Type B pancreatic cell (in vitro differentiated cells): Measurements from ENCODE around the gene TMEM53. TPM values are rescaled to one million over a fixed set of nuclear protein-coding genes. Genes with fewer than 3 reads are reported as not detected.

Experiments used
- DNase-seq: peaks from one replicate; pipeline ENCODE4 v3.0.0; 2021; ENCODE audit warnings: mixed read lengths; ENCODE audit not compliant: unreplicated experiment; ENCODE audit errors: extremely low spot score
- H3K27ac Mint-ChIP-seq: 2 replicates; pipeline ENCODE4 v1.8.0; 2021; ENCODE audit warnings: mild to moderate bottlenecking, mixed read lengths
- H3K27me3 Mint-ChIP-seq: 2 replicates; pipeline ENCODE4 v1.8.0; 2021; ENCODE audit warnings: mixed read lengths
- H3K36me3 Mint-ChIP-seq: 2 replicates; pipeline ENCODE4 v1.8.0; 2021; ENCODE audit warnings: mixed read lengths
- H3K4me1 Mint-ChIP-seq: one replicate; pipeline ENCODE4 v1.8.0; 2021; ENCODE audit warnings: mixed read lengths; ENCODE audit not compliant: unreplicated experiment
- H3K4me3 Mint-ChIP-seq: 2 replicates; pipeline ENCODE4 v1.8.0; 2021; ENCODE audit warnings: mild to moderate bottlenecking, mixed read lengths
- H3K9me3 Mint-ChIP-seq: 2 replicates; pipeline ENCODE4 v1.8.0; 2021; ENCODE audit warnings: mixed read lengths
- CTCF ChIP-seq: fragments of 200-600 bp; sonication (generic); conservative IDR thresholded peaks from 2 replicates; pipeline ENCODE4 v1.5.0; 2021; ENCODE audit warnings: antibody characterized with exemption, mild to moderate bottlenecking
- total RNA-seq: library from RNA; stranded (reverse); gene quantifications from 2 replicates; pipeline ENCODE4 v1.2.1, GENCODE V29; 2021; ENCODE audit warnings: low replicate concordance

The TMEM53 gene
- total RNA-seq, 1 donor from 2014 or later: 6.6 TPM

GRCh38 chr1:44681905-44682882 lies 7.9 kb upstream of the TMEM53 start:
- Mint-ChIP-seq H3K27me3 (no peaks in the 10 kb centered on the region), H3K27ac (peak overlapping the region; percentile 79), H3K4me3 (peak overlapping the region; percentile 23), H3K4me1 (peaks cover 10% of the 10 kb centered on the region), H3K9me3 (no peaks in the 10 kb centered on the region), H3K36me3 (peaks cover 12% of the 10 kb centered on the region)
- no peak for DNase-seq
- no peak for TF ChIP-seq CTCF

- Mint-ChIP-seq H3K9me3 (no peaks in the 10 kb centered on the region), H3K4me1 (peaks cover 18% of the 10 kb centered on the region), H3K4me3 (no peak overlapping the region), H3K27me3 (no peaks in the 10 kb centered on the region), H3K27ac (no peak overlapping the region), H3K36me3 (peaks cover 12% of the 10 kb centered on the region)
- no peak for DNase-seq
- TF ChIP-seq CTCF: no peak
These were observed 5.2 kb upstream of the TMEM53 start for GRCh38 chr1:44679468-44679867.

GRCh38 chr1:44678626-44679025 lies 4.3 kb upstream of the TMEM53 start:
- H3K27me3 Mint-ChIP-seq: no peaks in the 10 kb centered on the region
- H3K36me3 Mint-ChIP-seq: peaks cover 12% of the 10 kb centered on the region

GRCh38 chr1:44678120-44678519 lies 3.8 kb upstream of the TMEM53 start:
- no peak for DNase-seq
- Mint-ChIP-seq H3K4me3 (no peak overlapping the region), H3K4me1 (peaks cover 26% of the 10 kb centered on the region)

More at GRCh38 chr1:44678626-44679025, 4.3 kb upstream of the TMEM53 start:
- Mint-ChIP-seq H3K4me3 (no peak overlapping the region), H3K27ac (no peak overlapping the region), H3K9me3 (no peaks in the 10 kb centered on the region), H3K4me1 (peaks cover 21% of the 10 kb centered on the region)
- TF ChIP-seq CTCF: no peak
- DNase-seq: no peak

GRCh38 chr1:44677201-44677766 lies 3.0 kb upstream of the TMEM53 start:
- H3K9me3 Mint-ChIP-seq: no peaks in the 10 kb centered on the region
- no peak for DNase-seq
- H3K27ac Mint-ChIP-seq: no peak overlapping the region
- no peak overlapping the region for H3K4me3 Mint-ChIP-seq
- peaks cover 12% of the 10 kb centered on the region for H3K36me3 Mint-ChIP-seq
- peaks cover 29% of the 10 kb centered on the region for H3K4me1 Mint-ChIP-seq
- peak; percentile 73 for TF ChIP-seq CTCF
- H3K27me3 Mint-ChIP-seq: no peaks in the 10 kb centered on the region

More at GRCh38 chr1:44678120-44678519, 3.8 kb upstream of the TMEM53 start:
- H3K27me3 Mint-ChIP-seq: no peaks in the 10 kb centered on the region
- TF ChIP-seq CTCF: no peak
- H3K27ac Mint-ChIP-seq: no peak overlapping the region
- H3K9me3 Mint-ChIP-seq: no peaks in the 10 kb centered on the region
- H3K36me3 Mint-ChIP-seq: peaks cover 12% of the 10 kb centered on the region
